Activated T-cell treated with anti-CD3 and anti-CD28 coated beads for 24 hours (primary cell): Measurements from ENCODE around the gene MFAP2.

Experiments
- DNase-seq: peaks from one replicate; pipeline ENCODE4 v3.0.0-alpha.2; 2020; ENCODE audit warnings: low read depth

Gene MFAP2

GRCh38 chr1:17007121-17007520, 26.7 kb upstream of the MFAP2 start:
- DNase-seq = no peak

- no peak for DNase-seq
Measured at GRCh38 chr1:17005365-17005740, 24.9 kb upstream of the MFAP2 start.

DNA sequence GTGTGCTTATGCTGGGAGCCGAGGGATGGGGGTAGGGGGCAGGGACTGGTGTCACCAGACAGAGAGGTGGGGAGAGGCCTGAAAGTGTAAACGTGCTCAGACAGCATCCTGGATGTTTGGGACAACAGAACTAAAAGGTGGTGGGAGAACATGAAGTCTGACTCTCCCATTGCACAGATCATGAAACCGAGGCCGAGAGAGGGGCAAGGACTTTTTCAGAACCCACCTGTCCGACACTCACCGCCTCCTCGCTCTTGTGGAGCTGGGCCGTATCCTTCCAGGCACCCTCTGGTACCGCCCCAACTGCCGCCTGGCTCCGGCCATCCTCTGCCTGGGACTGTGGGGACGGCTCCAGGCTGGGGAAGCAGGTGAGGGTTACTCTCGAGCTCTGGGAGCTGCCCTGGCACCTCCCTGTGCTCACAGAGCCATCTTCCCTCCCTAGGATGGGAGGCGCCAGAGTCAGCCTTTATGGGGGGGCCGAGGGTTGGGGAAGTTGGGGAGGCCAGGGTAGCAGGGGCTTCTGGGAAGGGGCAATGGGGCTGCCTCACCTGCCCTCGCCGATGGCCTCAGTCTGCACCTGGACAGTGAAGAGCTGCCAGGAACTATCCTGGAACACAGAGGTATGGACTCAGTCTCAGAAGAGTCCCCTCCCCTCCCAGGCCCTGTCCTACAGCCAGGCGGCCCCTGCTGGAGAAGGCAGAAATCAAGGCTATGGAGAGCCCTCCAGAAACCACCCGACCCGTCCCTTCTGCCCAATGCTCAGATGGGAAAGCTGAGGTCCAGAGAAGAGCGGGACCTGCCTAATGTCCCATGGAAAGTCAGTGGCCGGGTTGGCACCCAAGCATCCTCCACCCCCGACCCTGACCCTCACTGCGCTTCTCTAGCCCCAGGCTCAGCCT, 24.3 kb upstream of the MFAP2 start:
- DNase-seq = no peak

DNA sequence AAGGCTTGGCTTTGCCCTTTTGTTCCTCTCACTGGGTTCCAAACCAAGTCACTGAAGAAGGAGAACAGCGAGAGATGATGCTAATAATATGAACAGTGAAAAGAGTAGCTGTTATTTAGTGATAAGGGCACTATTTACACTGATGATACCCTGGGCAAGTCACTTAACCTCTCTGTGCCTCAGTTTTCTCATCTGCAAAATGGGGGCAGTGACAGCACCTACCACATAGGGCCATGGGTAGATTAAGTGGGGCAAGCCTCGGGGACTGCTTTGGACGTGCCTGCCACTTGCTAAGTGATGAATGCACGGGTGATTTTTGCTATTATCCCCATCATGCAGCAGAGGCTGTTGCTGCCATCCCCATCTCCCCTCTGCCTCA, 22.1 kb upstream of the MFAP2 start:
- no peak for DNase-seq

DNA sequence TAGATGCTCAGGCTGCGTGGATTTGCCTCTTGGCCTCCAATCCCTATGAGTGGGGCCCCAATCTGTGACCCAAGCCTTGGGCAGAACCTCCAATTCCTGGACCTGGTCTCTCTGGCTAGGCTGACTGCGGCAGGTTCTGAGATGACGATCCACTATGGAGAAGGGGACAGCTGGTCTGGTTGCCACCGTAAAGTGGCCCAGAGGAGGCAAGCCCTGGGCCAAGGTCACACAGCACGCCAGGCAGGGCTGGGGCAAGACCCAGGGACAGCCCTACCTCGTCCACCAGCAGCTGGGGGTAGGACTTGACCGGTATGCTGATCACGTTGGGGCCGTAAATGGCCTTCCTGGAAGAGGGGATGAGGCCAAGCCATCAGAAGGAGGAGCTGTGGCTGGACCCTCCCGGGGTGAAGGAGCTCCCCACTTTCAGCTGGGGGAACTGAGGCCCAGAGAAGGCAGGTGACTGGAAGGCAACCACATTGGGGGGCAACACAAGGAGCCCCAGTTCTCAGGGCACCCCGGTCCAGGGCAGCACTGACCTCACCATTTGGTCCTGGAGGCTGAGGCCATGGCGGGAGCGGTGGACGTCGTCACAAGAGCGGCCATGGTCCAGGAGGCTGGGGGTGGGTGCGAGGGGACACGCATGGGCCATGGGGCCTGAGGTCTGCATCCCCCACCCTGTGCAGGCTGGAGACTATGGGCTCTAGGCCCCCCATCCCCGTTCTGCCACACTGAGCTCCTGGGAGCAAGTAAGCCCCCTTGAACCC, 21.5 kb upstream of the MFAP2 start:
- DNase-seq = no peak

GRCh38 chr1:16999863-17000262, 19.4 kb upstream of the MFAP2 start:
- DNase-seq = no peak

- DNase-seq = no peak
Measured at GRCh38 chr1:16998589-16998988, 18.2 kb upstream of the MFAP2 start.

DNA sequence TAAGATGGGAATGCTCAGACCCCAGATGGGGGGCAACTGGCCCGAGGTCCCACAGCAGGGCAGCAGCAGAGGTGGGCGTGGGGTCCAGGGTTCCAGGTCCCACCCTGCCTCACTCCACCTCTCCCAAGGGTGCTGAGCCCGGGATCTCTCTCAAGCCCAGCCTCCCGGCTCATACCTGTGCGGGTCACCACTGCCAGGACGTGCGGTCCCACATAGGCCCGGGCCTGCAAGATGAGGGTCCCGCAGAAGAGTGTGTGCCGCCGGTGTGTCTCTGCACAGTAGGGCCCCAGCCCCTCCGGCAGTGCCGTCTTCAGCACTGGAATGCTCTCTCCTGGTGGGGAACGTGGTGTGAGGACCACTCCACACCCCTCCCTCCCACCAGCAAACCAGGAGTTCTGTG, 16.4 kb upstream of the MFAP2 start:
- DNase-seq = no peak

- DNase-seq = no peak
Measured at GRCh38 chr1:16993521-16994038, 13.2 kb upstream of the MFAP2 start.

DNA sequence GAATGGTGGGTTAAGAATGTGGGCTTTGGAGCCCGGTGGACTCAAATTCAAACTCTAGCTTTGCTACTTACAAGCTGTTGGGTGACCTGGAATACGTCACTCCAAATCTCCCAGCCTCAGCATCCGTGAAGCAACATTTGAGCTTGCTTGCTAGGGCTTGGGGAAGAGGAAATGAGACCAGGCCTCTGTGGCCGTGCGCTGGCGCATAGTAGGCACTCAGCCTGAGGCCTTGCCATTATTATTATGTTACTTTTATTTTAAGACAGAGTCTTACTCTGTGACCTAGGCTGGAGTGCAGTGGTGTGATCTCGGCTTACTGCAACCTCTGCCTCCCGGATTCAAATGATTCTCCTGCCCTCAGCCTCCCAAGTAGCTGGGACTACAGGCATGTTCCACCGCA, 12.3 kb upstream of the MFAP2 start:
- no peak for DNase-seq

DNA sequence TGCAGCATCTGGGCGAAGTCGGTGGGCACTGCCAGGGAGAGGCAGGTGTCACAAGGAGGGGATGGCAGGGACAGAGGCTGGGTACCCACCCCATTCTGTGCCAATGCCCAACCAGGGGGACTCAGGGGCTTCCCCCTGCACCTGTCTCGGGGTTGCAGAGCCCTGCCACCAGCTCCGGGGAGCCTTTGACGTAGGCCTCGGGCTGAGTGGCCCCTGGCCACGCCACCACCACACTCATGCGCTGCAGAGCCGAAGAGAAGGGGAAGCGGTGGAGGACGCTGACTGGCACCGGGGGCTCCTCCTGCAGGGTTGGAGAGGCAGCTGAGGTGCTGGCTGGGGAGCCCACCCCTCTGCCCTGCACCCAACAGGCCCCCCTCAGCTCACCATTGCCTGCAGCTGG, 11.7 kb upstream of the MFAP2 start:
- DNase-seq = no peak

GRCh38 chr1:16991571-16991970, 11.2 kb upstream of the MFAP2 start:
- DNase-seq = no peak

DNA sequence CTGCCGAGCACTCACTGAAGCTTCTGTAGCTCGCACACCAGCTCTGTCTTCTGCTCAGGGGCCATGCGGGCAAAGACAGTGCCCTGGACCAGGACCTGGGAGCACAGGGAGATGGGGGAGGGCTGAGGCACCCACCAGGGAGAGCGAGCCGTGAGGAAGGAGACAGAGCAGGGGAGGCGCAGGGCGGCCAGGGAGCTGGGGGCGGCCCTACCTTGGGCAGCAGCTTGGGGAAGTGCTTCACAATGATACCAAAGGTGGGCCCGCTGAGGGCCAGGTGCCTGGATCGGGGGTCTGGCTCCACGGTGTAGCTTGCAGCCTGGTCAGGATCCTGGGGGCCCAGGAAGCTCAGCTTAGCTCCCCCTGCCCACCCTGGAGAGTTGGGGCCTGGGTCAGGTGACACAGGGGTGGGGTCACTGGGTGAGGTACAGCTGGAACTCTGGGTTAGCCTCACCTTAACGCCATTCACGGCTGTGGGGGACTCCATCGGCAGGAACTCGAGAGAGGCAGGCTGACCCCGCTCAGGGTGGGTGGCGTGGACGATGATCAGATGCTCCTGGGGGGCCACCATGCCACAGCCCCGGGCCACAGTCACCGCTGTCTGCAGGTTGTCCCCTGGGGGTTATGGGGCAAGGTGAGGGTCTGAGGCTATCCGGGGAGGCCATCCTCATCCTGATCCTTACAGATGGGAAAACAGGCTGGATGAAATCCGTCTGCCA, 9.4 kb upstream of the MFAP2 start:
- DNase-seq = no peak

DNA sequence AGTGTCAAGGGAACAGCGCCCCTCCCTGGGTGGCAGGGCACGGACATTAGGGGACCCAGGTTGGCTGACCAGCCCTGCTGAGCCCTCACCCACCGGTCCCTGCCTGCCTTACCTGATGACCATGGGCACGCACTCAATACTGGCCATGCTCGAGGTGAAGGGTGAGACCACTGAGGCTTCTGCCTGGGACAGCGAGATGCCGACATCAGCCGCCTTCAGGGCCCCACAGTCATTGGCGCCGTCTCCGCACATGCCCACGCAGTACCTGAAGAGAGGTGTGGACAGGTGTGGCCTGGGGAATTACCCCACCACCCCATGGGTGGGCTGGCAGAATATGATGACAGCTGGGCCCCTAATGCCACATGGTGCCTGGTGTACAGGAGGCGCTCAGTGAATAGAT, 7.8 kb upstream of the MFAP2 start:
- no peak for DNase-seq

DNA sequence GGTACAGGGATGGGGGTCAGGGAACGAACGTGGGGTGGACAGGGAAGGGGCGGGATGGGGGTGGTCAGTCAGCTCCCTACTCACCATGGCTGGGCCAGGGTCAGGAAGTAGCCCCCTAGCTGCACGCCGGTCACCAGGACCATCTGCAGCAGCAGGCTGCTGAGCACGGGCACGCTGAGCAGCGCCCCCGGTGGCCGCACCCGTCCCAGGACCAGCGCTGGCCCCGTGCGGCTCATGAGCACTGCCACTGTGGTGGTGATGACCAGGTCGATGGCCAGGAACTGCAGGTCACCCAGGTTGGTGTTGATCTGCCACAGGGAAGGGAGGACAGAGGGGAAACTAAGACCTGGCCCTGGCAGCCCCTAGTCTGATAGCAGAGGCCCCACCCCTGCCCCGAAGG, 6.5 kb upstream of the MFAP2 start:
- no peak for DNase-seq

- DNase-seq = no peak
Measured at GRCh38 chr1:16986560-16986959, 6.1 kb upstream of the MFAP2 start.

GRCh38 chr1:16986113-16986512, 5.7 kb upstream of the MFAP2 start:
- no peak for DNase-seq

GRCh38 chr1:16984717-16985116, 4.3 kb upstream of the MFAP2 start:
- DNase-seq = no peak

DNA sequence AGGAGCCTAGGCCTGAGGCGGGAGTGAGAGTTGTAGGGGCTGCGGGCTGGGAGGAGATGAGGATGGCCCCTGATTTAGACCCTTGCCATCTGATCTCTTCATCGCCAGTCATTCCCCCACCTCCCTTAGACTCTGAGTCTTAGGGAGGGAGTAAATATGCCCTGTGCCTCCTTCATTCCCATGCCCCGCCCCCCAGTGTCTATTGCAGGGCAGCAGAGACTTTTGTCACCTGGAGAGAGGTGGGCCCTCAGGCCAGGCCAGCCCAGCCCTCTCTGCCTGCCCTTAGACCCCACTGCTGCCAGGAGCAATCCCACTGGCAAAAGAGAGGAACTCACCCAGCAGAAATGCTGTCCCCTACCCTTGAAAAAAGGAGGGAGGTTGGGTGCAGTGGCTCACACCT, 3.2 kb upstream of the MFAP2 start:
- DNase-seq = no peak

GRCh38 chr1:16982902-16983301, 2.5 kb upstream of the MFAP2 start:
- no peak for DNase-seq

GRCh38 chr1:16981269-16981849, 939 bp upstream of the MFAP2 start:
- DNase-seq = no peak
